B cell (primary cell): ENCODE results near the gene CPT2.

ENCODE experiments used
- CTCF ChIP-seq: fragments of 200-600 bp; IDR thresholded peaks from one replicate; pipeline ENCODE4 v1.8.0; 2022; ENCODE audit warnings: antibody characterized with exemption, mild to moderate bottlenecking
- EZH2 ChIP-seq: IDR thresholded peaks from 2 replicates; pipeline ENCODE4 v1.6.1; 2012; ENCODE audit warnings: borderline replicate concordance, low read depth, mild to moderate bottlenecking, moderate library complexity, low read length; ENCODE audit not compliant: insufficient read depth, poor library complexity, severe bottlenecking

GRCh38 chr1:53218201-53218600 lies 21.6 kb downstream of the CPT2 start:
- no peak for TF ChIP-seq CTCF
- no peak for TF ChIP-seq EZH2
